Measurements from ENCODE around the gene TJP3.

DNA sequence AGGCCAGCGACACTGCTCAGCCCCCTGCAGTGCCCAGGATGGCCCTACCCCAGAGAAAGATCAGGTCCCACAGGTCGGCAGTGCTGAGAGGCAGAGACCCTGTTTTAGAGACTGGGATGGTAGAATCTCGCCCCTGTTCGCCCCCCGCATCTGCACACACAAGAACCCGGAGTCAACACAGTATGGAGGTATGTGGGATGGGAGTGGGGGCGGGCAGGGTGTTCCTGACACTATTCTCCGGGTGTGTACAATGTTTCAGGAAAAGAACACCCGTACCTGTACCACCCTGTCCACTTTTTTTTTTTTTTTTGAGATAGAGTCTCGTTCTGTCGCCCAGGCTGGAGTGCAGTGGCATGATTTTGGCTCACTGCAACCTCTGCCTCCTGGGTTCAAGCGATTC is 27.2 kb upstream of the TJP3 start:
- TF ChIP-seq POLR2A (IDR thresholded peaks at IDR 0.05; ENCODE audit: low read length) (no peak), GATA1 (IDR thresholded peaks at IDR 0.05; ENCODE audit: low read depth, low read length) (no peak)

Measured in erythroblast (primary cell).